H9 (cell line): ENCODE measurements around the gene MILR1. TPM values are rescaled to one million over a fixed set of nuclear protein-coding genes. Genes with fewer than 3 reads are reported as not detected.

Experiments used
- DNase-seq: peaks from one replicate; pipeline ENCODE4 v3.0.0-alpha.2; 2017
- H2AFZ ChIP-seq: one replicate; pipeline ENCODE4 v1.6.1; 2013; ENCODE audit warnings: mild to moderate bottlenecking, low read length, control low read depth, moderate library complexity
- H2AK5ac ChIP-seq: 2 replicates; pipeline ENCODE4 v1.6.1; 2013; ENCODE audit warnings: low read length, control low read depth, mixed read lengths; ENCODE audit not compliant: insufficient read length
- H2BK120ac ChIP-seq: one replicate; pipeline ENCODE4 v1.6.1; 2013; ENCODE audit warnings: low read depth, mild to moderate bottlenecking, low read length, control low read depth, inconsistent platforms; ENCODE audit not compliant: poor library complexity, severe bottlenecking
- H2BK12ac ChIP-seq: 2 replicates; pipeline ENCODE4 v1.6.1; 2013; ENCODE audit warnings: low read length, control low read depth, mixed read lengths, low read depth; ENCODE audit not compliant: insufficient read length
- H2BK15ac ChIP-seq: 2 replicates; pipeline ENCODE4 v1.6.1; 2013; ENCODE audit warnings: low read depth, low read length, control low read depth
- H2BK20ac ChIP-seq: one replicate; pipeline ENCODE4 v1.6.1; 2013; ENCODE audit warnings: low read depth, mild to moderate bottlenecking, low read length, control low read depth, inconsistent platforms; ENCODE audit not compliant: poor library complexity, severe bottlenecking
- H2BK5ac ChIP-seq: 2 replicates; pipeline ENCODE4 v1.6.1; 2013; ENCODE audit warnings: low read length, control low read depth, mixed read lengths; ENCODE audit not compliant: insufficient read length
- H3K14ac ChIP-seq: 2 replicates; pipeline ENCODE4 v1.6.1; 2013; ENCODE audit warnings: low read length, control low read depth; ENCODE audit not compliant: insufficient read depth
- H3K18ac ChIP-seq: 2 replicates; pipeline ENCODE4 v1.6.1; 2013; ENCODE audit warnings: low read depth, mild to moderate bottlenecking, mixed read lengths, low read length, control low read depth; ENCODE audit not compliant: insufficient read length
- H3K23ac ChIP-seq: 2 replicates; pipeline ENCODE4 v1.6.1; 2013; ENCODE audit warnings: low read length, control low read depth, mixed read lengths, low read depth; ENCODE audit not compliant: insufficient read length
- H3K23me2 ChIP-seq: 2 replicates; pipeline ENCODE4 v1.6.1; 2013; ENCODE audit warnings: low read depth, mild to moderate bottlenecking, mixed read lengths, low read length, control low read depth; ENCODE audit not compliant: insufficient read length, poor library complexity, severe bottlenecking
- H3K27ac ChIP-seq: 2 replicates; pipeline ENCODE4 v1.5.1; 2013; ENCODE audit warnings: low read length, control low read depth, mixed read lengths, low read depth; ENCODE audit not compliant: insufficient read length
- H3K27me3 ChIP-seq: 2 replicates; pipeline ENCODE4 v1.6.1; 2013; ENCODE audit warnings: low read length, control low read depth, inconsistent platforms; ENCODE audit not compliant: insufficient read depth
- H3K4ac ChIP-seq: 2 replicates; pipeline ENCODE4 v1.6.1; 2013; ENCODE audit warnings: low read depth, mild to moderate bottlenecking, control low read depth, inconsistent platforms, low read length, moderate library complexity
- H3K4me1 ChIP-seq: 2 replicates; pipeline ENCODE4 v1.6.1; 2013; ENCODE audit warnings: low read length, control low read depth, inconsistent platforms; ENCODE audit not compliant: insufficient read depth
- H3K4me2 ChIP-seq: 2 replicates; pipeline ENCODE4 v1.6.1; 2013; ENCODE audit warnings: low read length, control low read depth, mixed read lengths; ENCODE audit not compliant: insufficient read length, insufficient read depth
- H3K56ac ChIP-seq: 2 replicates; pipeline ENCODE4 v1.6.1; 2013; ENCODE audit warnings: low read depth, mild to moderate bottlenecking, mixed read lengths, low read length, control low read depth; ENCODE audit not compliant: insufficient read length
- H3K79me1 ChIP-seq: 2 replicates; pipeline ENCODE4 v1.6.1; 2013; ENCODE audit warnings: low read depth, mild to moderate bottlenecking, moderate library complexity, low read length, control low read depth, inconsistent platforms; ENCODE audit not compliant: insufficient read depth, poor library complexity, severe bottlenecking
- H3K79me2 ChIP-seq: 2 replicates; pipeline ENCODE4 v1.6.1; 2013; ENCODE audit warnings: low read length, control low read depth, inconsistent platforms; ENCODE audit not compliant: insufficient read depth
- H3K9ac ChIP-seq: 2 replicates; pipeline ENCODE4 v1.6.1; 2013; ENCODE audit warnings: low read length, control low read depth, mixed read lengths; ENCODE audit not compliant: insufficient read length; ENCODE audit errors: extremely low read depth
- H3K9me3 ChIP-seq: one replicate; pipeline ENCODE4 v1.6.1; 2013; ENCODE audit warnings: low read depth, low read length, inconsistent platforms; ENCODE audit not compliant: control insufficient read depth
- H3T11ph ChIP-seq: one replicate; pipeline ENCODE4 v1.6.1; 2013; ENCODE audit warnings: mild to moderate bottlenecking, low read length, control low read depth, inconsistent platforms
- H4K20me1 ChIP-seq: one replicate; pipeline ENCODE4 v1.6.1; 2013; ENCODE audit not compliant: control insufficient read depth, insufficient read length, insufficient read depth
- H4K5ac ChIP-seq: 2 replicates; pipeline ENCODE4 v1.6.1; 2013; ENCODE audit warnings: low read depth, mild to moderate bottlenecking, mixed read lengths, low read length, control low read depth; ENCODE audit not compliant: insufficient read length
- H4K8ac ChIP-seq: replicated peaks from 2 replicates; pipeline ENCODE4 v1.6.1; 2013; ENCODE audit warnings: low read length, control low read depth, mixed read lengths, low read depth; ENCODE audit not compliant: insufficient read length
- H4K91ac ChIP-seq: 2 replicates; pipeline ENCODE4 v1.6.1; 2013; ENCODE audit warnings: low read depth, mild to moderate bottlenecking, moderate library complexity, mixed read lengths, low read length, control low read depth; ENCODE audit not compliant: insufficient read length
- H3K27ac Mint-ChIP-seq, 3 experiments: 2 replicates in 2 of 3; 3 replicates in 1 of 3; pipeline ENCODE4 v1.8.0; 2020 to 2021; ENCODE audit warnings: mixed read lengths in 3 of 3, mild to moderate bottlenecking in 1 of 3, moderate library complexity in 1 of 3
- H3K27me3 Mint-ChIP-seq: 2 replicates; pipeline ENCODE4 v1.8.0; 2021; ENCODE audit warnings: low read depth, mild to moderate bottlenecking, moderate library complexity, mixed read lengths
- H3K36me3 Mint-ChIP-seq, 3 experiments: 2 replicates in 2 of 3; 3 replicates in 1 of 3; pipeline ENCODE4 v1.8.0; 2020 to 2021; ENCODE audit warnings: low read depth in 3 of 3, mixed read lengths in 3 of 3; ENCODE audit not compliant: insufficient read depth in 1 of 3
- H3K4me1 Mint-ChIP-seq, 2 experiments: 2 replicates each; pipeline ENCODE4 v1.8.0; 2020; ENCODE audit warnings: mixed read lengths in 2 of 2
- H3K4me3 Mint-ChIP-seq, 2 experiments: 2 replicates in 1 of 2; 3 replicates in 1 of 2; pipeline ENCODE4 v1.8.0; 2020 to 2021; ENCODE audit warnings: mild to moderate bottlenecking in 2 of 2, mixed read lengths in 2 of 2, moderate library complexity in 1 of 2
- H3K9me3 Mint-ChIP-seq, 2 experiments: 2 replicates in 1 of 2; 3 replicates in 1 of 2; pipeline ENCODE4 v1.8.0; 2020; ENCODE audit warnings: mild to moderate bottlenecking in 2 of 2, mixed read lengths in 2 of 2, moderate library complexity in 1 of 2
- WGBS: extraction: QIAGEN DNeasy Blood & Tissue Kit; methylation state at CpG from one replicate; pipeline ENCODE4 v1.1.7; 2013; ENCODE audit warnings: missing lambda C conversion rate, low lambda C conversion rate, mixed read lengths; ENCODE audit not compliant: insufficient read length; ENCODE audit errors: extremely low coverage; 5-methylcytosine and 5-hydroxymethylcytosine counted together
- total RNA-seq: library from RNA; stranded (reverse); gene quantifications from 2 replicates; pipeline ENCODE4 v1.2.1, GENCODE V29; 2021
- TF ChIP-seq, protein P1 (sequence below): fragments of 200-600 bp; sonication (generic); conservative IDR thresholded peaks from 3 replicates; pipeline ENCODE4 v1.8.0; 2021; ENCODE audit warnings: antibody characterized with exemption, mild to moderate bottlenecking

The MILR1 gene
- total RNA-seq, 1 experiment from 2014 or later, result not detected

- no peaks in the 10 kb centered on the region for H3K79me2 ChIP-seq
- no peaks in the 10 kb centered on the region for H3K9me3 ChIP-seq
- no peak overlapping the region for H2AFZ ChIP-seq
- no peak overlapping the region for H3K4me2 ChIP-seq
- Mint-ChIP-seq H3K36me3 (no peaks in the 10 kb centered on the region; a peak in 1 of 7 replicates), H3K9me3 (no peaks in the 10 kb centered on the region; a peak in 1 of 5 replicates), H3K4me3 (no peak overlapping the region; a peak in 1 of 5 replicates), H3K27ac (peak overlapping the region in 2 of 3 experiments; percentile 34 to 61; a peak in 4 of 7 replicates), H3K27me3 (no peaks in the 10 kb centered on the region), H3K4me1 (peaks cover 11 to 13% of the 10 kb centered on the region in 2 experiments)
- no peak overlapping the region for H4K5ac ChIP-seq
- H3K23ac ChIP-seq, result no peak overlapping the region
- no peaks in the 10 kb centered on the region for H3K23me2 ChIP-seq
- H3K4ac ChIP-seq, result no peak overlapping the region
- H3K9ac ChIP-seq, result no peak overlapping the region
- H2BK12ac ChIP-seq, result no peak overlapping the region
- no peak overlapping the region for H4K8ac ChIP-seq
- no peak for DNase-seq
- H3T11ph ChIP-seq, result no peak overlapping the region
- H3K18ac ChIP-seq, result no peak overlapping the region
- no peak overlapping the region for H3K14ac ChIP-seq
- H3K27me3 ChIP-seq, result no peaks in the 10 kb centered on the region
- no peak overlapping the region for H2BK15ac ChIP-seq
- TF ChIP-seq, protein P1, sequence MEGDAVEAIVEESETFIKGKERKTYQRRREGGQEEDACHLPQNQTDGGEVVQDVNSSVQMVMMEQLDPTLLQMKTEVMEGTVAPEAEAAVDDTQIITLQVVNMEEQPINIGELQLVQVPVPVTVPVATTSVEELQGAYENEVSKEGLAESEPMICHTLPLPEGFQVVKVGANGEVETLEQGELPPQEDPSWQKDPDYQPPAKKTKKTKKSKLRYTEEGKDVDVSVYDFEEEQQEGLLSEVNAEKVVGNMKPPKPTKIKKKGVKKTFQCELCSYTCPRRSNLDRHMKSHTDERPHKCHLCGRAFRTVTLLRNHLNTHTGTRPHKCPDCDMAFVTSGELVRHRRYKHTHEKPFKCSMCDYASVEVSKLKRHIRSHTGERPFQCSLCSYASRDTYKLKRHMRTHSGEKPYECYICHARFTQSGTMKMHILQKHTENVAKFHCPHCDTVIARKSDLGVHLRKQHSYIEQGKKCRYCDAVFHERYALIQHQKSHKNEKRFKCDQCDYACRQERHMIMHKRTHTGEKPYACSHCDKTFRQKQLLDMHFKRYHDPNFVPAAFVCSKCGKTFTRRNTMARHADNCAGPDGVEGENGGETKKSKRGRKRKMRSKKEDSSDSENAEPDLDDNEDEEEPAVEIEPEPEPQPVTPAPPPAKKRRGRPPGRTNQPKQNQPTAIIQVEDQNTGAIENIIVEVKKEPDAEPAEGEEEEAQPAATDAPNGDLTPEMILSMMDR, result no peak
- H3K79me1 ChIP-seq, result no peaks in the 10 kb centered on the region
- H3K56ac ChIP-seq, result no peak overlapping the region
- H2BK120ac ChIP-seq, result no peak overlapping the region
- peaks cover 4% of the 10 kb centered on the region; the same call in 1 of the 2 replicates for H3K4me1 ChIP-seq
- H2BK20ac ChIP-seq, result no peak overlapping the region
- WGBS, result no CpG with 5 or more reads among the region's 4 CpGs
- H3K27ac ChIP-seq, result no peak overlapping the region
- H2BK5ac ChIP-seq, result no peak overlapping the region
- no peak overlapping the region for H4K91ac ChIP-seq
- H2AK5ac ChIP-seq, result no peak overlapping the region
- H4K20me1 ChIP-seq, result no peaks in the 10 kb centered on the region
Observed at GRCh38 chr17:64470625-64471024, 21.7 kb downstream of the MILR1 start.
